GM12878 (cell line): ENCODE data around the gene PPP1R12B. TPM values are rescaled to one million over a fixed set of nuclear protein-coding genes. Genes with fewer than 3 reads are reported as not detected.
"Not testable (repeated sequence)": the region's sequence is repeated elsewhere in the genome, so short reads cannot be mapped to it uniquely, and the experiment has no call there.

ENCODE experiments used
- ATAC-seq: fragments of 200-7000 bp; cut with Tn5 transposase; 3 replicates; pipeline ENCODE4 v1.9.1; 2020; ENCODE audit warnings: mild to moderate bottlenecking, moderate library complexity
- BruUV-seq: library from RNA; stranded (reverse); fragments of 400-500 nt; replicated peaks from 2 replicates; lab custom pipeline; 2021; lab: Mats Ljungman, UMichigan
- CTCF ChIA-PET: fragments of 300-600 bp; sonication (Branson Sonifier 250); formaldehyde crosslinking; extraction: SDS; loops from one replicate; lab custom pipeline; 2021; ENCODE audit warnings: inconsistent platforms; lab: Yijun Ruan, JAX
- POLR2A ChIA-PET: fragments of 350-600 bp; formaldehyde crosslinking; extraction: SDS; loops from one replicate; lab custom pipeline; 2021; ENCODE audit warnings: inconsistent platforms; lab: Charles Lee
- RAD21 ChIA-PET: fragments of 300-600 bp; sonication (Branson Sonifier 250); formaldehyde crosslinking; loops from one replicate; lab custom pipeline; 2023; ENCODE audit warnings: antibody characterized with exemption; ENCODE audit not compliant: unreplicated experiment; lab: Charles Lee
- SMC1A ChIA-PET: fragments of 300-600 bp; sonication (Branson Sonifier 250); formaldehyde crosslinking; loops from one replicate; lab custom pipeline; 2023; ENCODE audit not compliant: unreplicated experiment, uncharacterized antibody; lab: Charles Lee
- DNase-seq: peaks from one replicate; pipeline ENCODE4 v3.0.0-alpha.2; 2011; ENCODE audit warnings: low read depth, low spot score
- FAIRE-seq: peaks from 3 replicates; lab custom pipeline; 2011; peaks lifted over from hg19 to GRCh38; lab: Jason Lieb, UNC
- H2AFZ ChIP-seq: 2 replicates; pipeline ENCODE4 v1.6.0; 2011; ENCODE audit warnings: low read depth, low read length, control low read depth; ENCODE audit not compliant: control insufficient read depth
- H3K27ac ChIP-seq: 2 replicates; pipeline ENCODE4 v1.5.1; 2011; ENCODE audit warnings: control low read depth; ENCODE audit not compliant: control insufficient read depth, insufficient read depth
- H3K27me3 ChIP-seq, 2 experiments: replicated peaks in 1 of 2; 2 replicates each; pipeline versions ENCODE4 v1.6.0 to v1.6.1; 2011; ENCODE audit warnings: low read length in 1 of 2; ENCODE audit not compliant: control insufficient read depth in 2 of 2, insufficient read depth in 2 of 2
- H3K36me3 ChIP-seq, 2 experiments: 2 replicates each; pipeline ENCODE4 v1.5.1; 2011; ENCODE audit warnings: low read length in 1 of 2; ENCODE audit not compliant: control insufficient read depth in 2 of 2, insufficient read depth in 2 of 2
- H3K4me1 ChIP-seq: 2 replicates; pipeline ENCODE4 v1.6.1; 2011; ENCODE audit warnings: mild to moderate bottlenecking, low read length, moderate library complexity, mixed read lengths; ENCODE audit not compliant: control insufficient read depth, insufficient read depth
- H3K4me2 ChIP-seq: 2 replicates; pipeline ENCODE4 v1.6.0; 2011; ENCODE audit warnings: control low read depth; ENCODE audit not compliant: control insufficient read depth, insufficient read depth
- H3K4me3 ChIP-seq: fragments of 200-600 bp; sonication (generic); 2 replicates; pipeline ENCODE4 v1.5.1; 2016
- H3K79me2 ChIP-seq: 2 replicates; pipeline ENCODE4 v1.6.0; 2011; ENCODE audit warnings: low read length; ENCODE audit not compliant: control insufficient read depth, insufficient read depth
- H3K9ac ChIP-seq: 2 replicates; pipeline ENCODE4 v1.8.0; 2011; ENCODE audit warnings: low read length, control low read depth, mixed read lengths; ENCODE audit not compliant: control insufficient read depth, insufficient read depth
- H3K9me3 ChIP-seq: replicated peaks from 3 replicates; pipeline ENCODE4 v1.5.1; 2011; ENCODE audit warnings: mild to moderate bottlenecking, low read length; ENCODE audit not compliant: control insufficient read depth, insufficient read depth
- H4K20me1 ChIP-seq: 2 replicates; pipeline ENCODE4 v1.6.0; 2011; ENCODE audit not compliant: control insufficient read depth, insufficient read depth
- BRCA1 ChIP-seq: IDR thresholded peaks from 2 replicates; pipeline ENCODE4 v1.6.1; 2011; ENCODE audit warnings: low read depth, low read length, improper control_type of control experiment
- CBX3 ChIP-seq: fragments of 200-600 bp; sonication (generic); IDR thresholded peaks from 2 replicates; pipeline ENCODE4 v1.6.1; 2016; ENCODE audit warnings: low read depth, borderline replicate concordance
- GABPA ChIP-seq: IDR thresholded peaks from 2 replicates; pipeline ENCODE4 v1.6.1; 2014; ENCODE audit warnings: antibody characterized with exemption, low read depth, mild to moderate bottlenecking, inconsistent platforms
- JUND ChIP-seq: IDR thresholded peaks from 2 replicates; pipeline ENCODE4 v1.6.1; 2012; ENCODE audit warnings: low read depth, mild to moderate bottlenecking, low read length, improper control_type of control experiment, moderate library complexity
- KAT2A ChIP-seq: conservative IDR thresholded peaks from 2 replicates; pipeline ENCODE4 v1.6.1; 2011; ENCODE audit warnings: low read depth, low read length; ENCODE audit not compliant: control insufficient read depth
- MTA2 ChIP-seq: fragments of 450-650 bp; IDR thresholded peaks from 2 replicates; pipeline ENCODE4 v1.6.1; 2016; ENCODE audit warnings: low read depth, mild to moderate bottlenecking, moderate library complexity
- NFYB ChIP-seq: IDR thresholded peaks from 2 replicates; pipeline ENCODE4 v1.6.1; 2011; ENCODE audit warnings: low read depth, mild to moderate bottlenecking, low read length, improper control_type of control experiment, moderate library complexity; ENCODE audit not compliant: insufficient read depth
- NR2F1 ChIP-seq: fragments of 450-650 bp; conservative IDR thresholded peaks from 2 replicates; pipeline ENCODE4 v1.6.1; 2017; ENCODE audit warnings: mild to moderate bottlenecking
- POU2F2 ChIP-seq: IDR thresholded peaks from 3 replicates; pipeline ENCODE4 v1.6.1; 2011; ENCODE audit warnings: low read depth, mild to moderate bottlenecking, low read length, borderline replicate concordance
- RAD21 ChIP-seq: IDR thresholded peaks from 2 replicates; pipeline ENCODE4 v1.6.1; 2011; ENCODE audit warnings: mild to moderate bottlenecking, low read depth, low read length, moderate library complexity; ENCODE audit not compliant: insufficient read depth
- SIN3A ChIP-seq: IDR thresholded peaks from 2 replicates; pipeline ENCODE4 v1.6.1; 2012; ENCODE audit warnings: low read depth, low read length, improper control_type of control experiment
- SMAD5 ChIP-seq: IDR thresholded peaks from 2 replicates; pipeline ENCODE4 v1.6.1; 2016; ENCODE audit warnings: antibody characterized with exemption, low read depth
- TCF3 ChIP-seq: IDR thresholded peaks from 2 replicates; pipeline ENCODE4 v1.6.1; 2012; ENCODE audit warnings: low read depth, mild to moderate bottlenecking, low read length, borderline replicate concordance; ENCODE audit not compliant: insufficient read depth
- ZNF384 ChIP-seq: IDR thresholded peaks from 2 replicates; pipeline ENCODE4 v1.6.1; 2012; ENCODE audit warnings: low read depth, mild to moderate bottlenecking, low read length, improper control_type of control experiment, borderline replicate concordance
- ZZZ3 ChIP-seq: IDR thresholded peaks from 2 replicates; pipeline ENCODE4 v1.6.1; 2011; ENCODE audit warnings: low read depth; ENCODE audit not compliant: control insufficient read depth, insufficient read length
- WGBS: methylation state at CpG from one replicate; pipeline ENCODE4 v1.1.6; 2016; ENCODE audit warnings: low lambda C conversion rate; ENCODE audit not compliant: insufficient replicate concordance, insufficient coverage; ENCODE audit errors: missing lambda C conversion rate; 5-methylcytosine and 5-hydroxymethylcytosine counted together
- in situ Hi-C: fragments of 300-500 bp; cut with MboI; formaldehyde crosslinking; loops from 9 replicates; pipeline ENCODE4 v1.14.3; 2018; ENCODE audit warnings: mixed read lengths
- intact Hi-C: fragments of 100-400 bp; cut with micrococcal nuclease; formaldehyde crosslinking; loops from one replicate; pipeline ENCODE4 v1.14.2; 2022; ENCODE audit not compliant: unreplicated experiment
- polyA plus RNA-seq, 11 experiments: library from polyadenylated mRNA; depleted of rRNA in 4 of 11; unstranded in 6 of 11; stranded (reverse) in 5 of 11; fragments of >200 nt; fragmentation: Nextera tagmentation in 4 of 11; fragmentation: Illumina TruSeq in 1 of 11; extraction: Ambion mirVana in 4 of 11; extraction: Trizol in 1 of 11; gene quantifications; 1 replicate in 1 of 11; 2 replicates in 10 of 11; pipeline versions ENCODE4 v1.2.1 to v1.2.3, GENCODE V29; 2011 to 2016; ENCODE audit warnings: inconsistent platforms in 2 of 11, missing spikeins in 2 of 11, low read depth in 1 of 11
- total RNA-seq, 4 experiments: library from RNA; depleted of rRNA in 3 of 4; stranded (reverse); fragments of >200 nt in 3 of 4; fragmentation: Illumina TruSeq in 1 of 4; extraction: Trizol in 1 of 4; gene quantifications; 2 replicates each; pipeline versions ENCODE4 v1.2.1 to v1.2.3, GENCODE V29; 2013 to 2021
- TF ChIP-seq, protein P1 (sequence below): fragments of 150-350 bp; IDR thresholded peaks from 2 replicates; pipeline ENCODE4 v1.6.1; 2014; ENCODE audit warnings: mild to moderate bottlenecking, low read depth, low read length
- TF ChIP-seq, protein P2 (sequence below): fragments of 450-650 bp; IDR thresholded peaks from 2 replicates; pipeline ENCODE4 v1.6.1; 2016; ENCODE audit warnings: mild to moderate bottlenecking

Gene PPP1R12B
- total and polyA plus RNA-seq, 10 of the 15 experiments (the other 5 are each of a cell fraction or from before 2014, with no cell fraction given) = 0.29 to 9.4 (median 4.7) TPM

GRCh38 chr1:202397256-202397655 is 48.8 kb downstream of the PPP1R12B start:
- ChIA-PET POLR2A (no interaction called here), SMC1A (no interaction called here), RAD21 (no interaction called here), CTCF (no interaction called here)
- H3K9me3 ChIP-seq = no peaks in the 10 kb centered on the region
- FAIRE-seq (no peak), DNase-seq (no peak), ATAC-seq (no peak)
- TF ChIP-seq POU2F2 = no peak
- TF ChIP-seq SIN3A = no peak
- no peak for TF ChIP-seq MTA2
- TF ChIP-seq NFYB = no peak
- no peak for TF ChIP-seq TCF3
- no peak for TF ChIP-seq RAD21
- no peak for TF ChIP-seq JUND
- TF ChIP-seq, protein P1, sequence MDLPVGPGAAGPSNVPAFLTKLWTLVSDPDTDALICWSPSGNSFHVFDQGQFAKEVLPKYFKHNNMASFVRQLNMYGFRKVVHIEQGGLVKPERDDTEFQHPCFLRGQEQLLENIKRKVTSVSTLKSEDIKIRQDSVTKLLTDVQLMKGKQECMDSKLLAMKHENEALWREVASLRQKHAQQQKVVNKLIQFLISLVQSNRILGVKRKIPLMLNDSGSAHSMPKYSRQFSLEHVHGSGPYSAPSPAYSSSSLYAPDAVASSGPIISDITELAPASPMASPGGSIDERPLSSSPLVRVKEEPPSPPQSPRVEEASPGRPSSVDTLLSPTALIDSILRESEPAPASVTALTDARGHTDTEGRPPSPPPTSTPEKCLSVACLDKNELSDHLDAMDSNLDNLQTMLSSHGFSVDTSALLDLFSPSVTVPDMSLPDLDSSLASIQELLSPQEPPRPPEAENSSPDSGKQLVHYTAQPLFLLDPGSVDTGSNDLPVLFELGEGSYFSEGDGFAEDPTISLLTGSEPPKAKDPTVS = no peak
- no peak for TF ChIP-seq NR2F1
- no peak for TF ChIP-seq CBX3
- TF ChIP-seq KAT2A = no peak
- no peak for TF ChIP-seq GABPA
- TF ChIP-seq, protein P2, sequence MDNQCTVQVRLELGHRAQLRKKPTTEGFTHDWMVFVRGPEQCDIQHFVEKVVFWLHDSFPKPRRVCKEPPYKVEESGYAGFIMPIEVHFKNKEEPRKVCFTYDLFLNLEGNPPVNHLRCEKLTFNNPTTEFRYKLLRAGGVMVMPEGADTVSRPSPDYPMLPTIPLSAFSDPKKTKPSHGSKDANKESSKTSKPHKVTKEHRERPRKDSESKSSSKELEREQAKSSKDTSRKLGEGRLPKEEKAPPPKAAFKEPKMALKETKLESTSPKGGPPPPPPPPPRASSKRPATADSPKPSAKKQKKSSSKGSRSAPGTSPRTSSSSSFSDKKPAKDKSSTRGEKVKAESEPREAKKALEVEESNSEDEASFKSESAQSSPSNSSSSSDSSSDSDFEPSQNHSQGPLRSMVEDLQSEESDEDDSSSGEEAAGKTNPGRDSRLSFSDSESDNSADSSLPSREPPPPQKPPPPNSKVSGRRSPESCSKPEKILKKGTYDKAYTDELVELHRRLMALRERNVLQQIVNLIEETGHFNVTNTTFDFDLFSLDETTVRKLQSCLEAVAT = no peak
- no peak for TF ChIP-seq ZZZ3
- no peak for TF ChIP-seq SMAD5
- TF ChIP-seq ZNF384 = no peak
- TF ChIP-seq BRCA1 = no peak
- H4K20me1 ChIP-seq = no peaks in the 10 kb centered on the region
- no peak overlapping the region for H2AFZ ChIP-seq
- no TSS peak for BruUV-seq
- H3K27me3 ChIP-seq = no peaks in the 10 kb centered on the region
- no peaks in the 10 kb centered on the region for H3K4me1 ChIP-seq
- in situ Hi-C loops = no loop called here
- no peaks in the 10 kb centered on the region for H3K36me3 ChIP-seq
- H3K4me2 ChIP-seq = no peak overlapping the region
- H3K4me3 ChIP-seq = no peak overlapping the region
- intact Hi-C loops = no loop called here
- no peak overlapping the region for H3K27ac ChIP-seq
- no peak overlapping the region for H3K9ac ChIP-seq
- no peaks in the 10 kb centered on the region for H3K79me2 ChIP-seq

GRCh38 chr1:202398439-202398838 is 49.9 kb downstream of the PPP1R12B start:
- 100% methylated on average over 1 of the region's 1 CpG for WGBS
- H3K79me2 ChIP-seq, BruUV-seq, H3K27ac ChIP-seq, H3K4me2 ChIP-seq, FAIRE-seq, H3K4me3 ChIP-seq, H3K9ac ChIP-seq, H3K4me1 ChIP-seq, H3K36me3 ChIP-seq, RAD21 ChIA-PET, H3K27me3 ChIP-seq, intact Hi-C loops, ATAC-seq, H3K9me3 ChIP-seq, DNase-seq, POLR2A ChIA-PET, in situ Hi-C loops, H4K20me1 ChIP-seq, H2AFZ ChIP-seq, CTCF ChIA-PET: not testable (repeated sequence)
- SMC1A ChIA-PET = interaction anchor here (0.7 kb wide), 1 partner anchor 318 kb away, joined by 3 read pairs; no protein-coding TSS in a partner anchor
